ENCODE measurements around the gene SEZ6L.

SEZ6L gene

DNA sequence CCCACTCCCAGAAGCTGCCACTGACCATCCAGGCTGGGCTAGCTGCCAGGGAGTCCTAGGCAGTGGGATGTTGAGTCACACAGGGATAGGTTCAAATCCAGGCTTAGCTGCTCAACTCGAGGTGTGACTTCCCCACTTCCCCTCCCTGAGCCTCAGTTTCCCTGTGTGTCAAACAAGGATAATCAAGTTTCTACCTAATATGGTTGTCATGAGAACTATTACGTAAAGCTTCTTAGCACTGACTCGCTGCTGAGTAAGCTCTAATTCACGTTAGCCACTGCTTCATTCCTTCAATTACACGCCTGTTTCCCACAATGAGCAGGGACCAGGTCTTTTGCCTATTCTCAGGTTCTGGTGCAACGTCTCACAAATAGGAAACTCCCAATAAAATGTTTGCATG is 67.7 kb downstream of the SEZ6L start:
- H3K4me3 ChIP-seq (ENCODE audit: low read depth, low read length): no peak overlapping the region
- TF ChIP-seq, protein P1, sequence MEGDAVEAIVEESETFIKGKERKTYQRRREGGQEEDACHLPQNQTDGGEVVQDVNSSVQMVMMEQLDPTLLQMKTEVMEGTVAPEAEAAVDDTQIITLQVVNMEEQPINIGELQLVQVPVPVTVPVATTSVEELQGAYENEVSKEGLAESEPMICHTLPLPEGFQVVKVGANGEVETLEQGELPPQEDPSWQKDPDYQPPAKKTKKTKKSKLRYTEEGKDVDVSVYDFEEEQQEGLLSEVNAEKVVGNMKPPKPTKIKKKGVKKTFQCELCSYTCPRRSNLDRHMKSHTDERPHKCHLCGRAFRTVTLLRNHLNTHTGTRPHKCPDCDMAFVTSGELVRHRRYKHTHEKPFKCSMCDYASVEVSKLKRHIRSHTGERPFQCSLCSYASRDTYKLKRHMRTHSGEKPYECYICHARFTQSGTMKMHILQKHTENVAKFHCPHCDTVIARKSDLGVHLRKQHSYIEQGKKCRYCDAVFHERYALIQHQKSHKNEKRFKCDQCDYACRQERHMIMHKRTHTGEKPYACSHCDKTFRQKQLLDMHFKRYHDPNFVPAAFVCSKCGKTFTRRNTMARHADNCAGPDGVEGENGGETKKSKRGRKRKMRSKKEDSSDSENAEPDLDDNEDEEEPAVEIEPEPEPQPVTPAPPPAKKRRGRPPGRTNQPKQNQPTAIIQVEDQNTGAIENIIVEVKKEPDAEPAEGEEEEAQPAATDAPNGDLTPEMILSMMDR (IDR thresholded peaks at IDR 0.05; ENCODE audit: low read depth, low read length): no peak

DNA sequence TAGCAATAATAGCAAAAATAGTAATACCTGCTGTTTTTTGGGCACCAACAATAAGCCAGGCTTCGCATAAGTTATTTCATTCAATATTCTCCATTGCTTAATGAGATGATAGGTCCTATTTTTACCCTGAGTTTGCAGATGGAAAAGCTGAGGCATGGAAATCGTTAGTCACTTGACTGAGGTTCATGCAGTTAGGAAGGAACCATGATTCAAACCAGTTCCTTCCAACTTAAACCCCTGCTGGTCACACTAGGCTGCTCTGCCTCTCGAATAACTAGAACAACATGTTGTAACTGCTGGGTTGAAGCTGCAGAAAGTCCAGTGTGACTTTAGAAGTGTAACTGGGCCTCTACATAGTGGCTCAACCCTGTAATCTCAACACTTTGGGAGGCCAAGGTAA is 69.3 kb downstream of the SEZ6L start:
- H3K4me3 ChIP-seq (ENCODE audit: low read depth, low read length): no peak overlapping the region
- TF ChIP-seq, protein P1 (IDR thresholded peaks at IDR 0.05; ENCODE audit: low read depth, low read length): no peak

DNA sequence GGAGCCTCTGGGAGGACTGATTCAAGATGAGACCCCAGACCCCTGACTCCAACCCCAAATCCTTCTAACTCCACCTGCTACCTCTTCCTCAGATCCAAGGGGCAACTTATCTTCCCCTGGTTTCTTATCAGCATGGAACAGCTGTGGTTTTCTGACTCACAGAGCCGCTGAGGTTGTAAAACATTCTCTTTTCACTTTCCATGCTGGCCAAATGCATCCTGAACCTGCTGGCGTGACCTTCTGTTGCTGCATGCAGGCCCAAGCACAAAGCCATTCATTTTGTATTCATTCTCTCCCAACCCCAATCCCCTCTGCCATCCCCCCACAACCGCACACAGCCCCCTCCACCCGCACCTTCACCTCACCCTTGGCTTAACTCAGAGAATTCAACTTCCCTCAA is 70.3 kb downstream of the SEZ6L start:
- TF ChIP-seq, protein P1 (IDR thresholded peaks at IDR 0.05; ENCODE audit: low read depth, low read length): no peak
- H3K4me3 ChIP-seq (ENCODE audit: low read depth, low read length): no peak overlapping the region

DNA sequence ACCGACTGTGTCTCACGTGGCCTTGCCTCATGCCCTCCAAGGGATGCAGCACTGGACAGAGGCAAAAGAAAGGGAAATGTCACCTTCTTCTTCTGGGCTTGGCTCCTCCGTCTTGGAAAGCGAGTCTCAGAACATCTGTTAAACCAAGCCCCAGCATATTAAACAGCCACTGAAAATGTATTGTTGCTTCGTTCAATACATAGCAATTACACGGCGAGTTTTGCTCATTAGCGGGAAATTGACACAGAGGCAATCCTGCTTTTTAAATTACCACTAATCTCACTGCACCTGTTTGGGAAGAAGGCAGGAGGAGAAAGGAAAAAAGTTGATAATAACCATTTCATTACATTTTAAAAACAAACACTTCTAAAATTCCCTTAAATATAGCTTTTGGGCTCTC is 72.1 kb downstream of the SEZ6L start:
- no peak overlapping the region for H3K4me3 ChIP-seq (ENCODE audit: low read depth, low read length)
- TF ChIP-seq, protein P1 (IDR thresholded peaks at IDR 0.05; ENCODE audit: low read depth, low read length): no peak

DNA sequence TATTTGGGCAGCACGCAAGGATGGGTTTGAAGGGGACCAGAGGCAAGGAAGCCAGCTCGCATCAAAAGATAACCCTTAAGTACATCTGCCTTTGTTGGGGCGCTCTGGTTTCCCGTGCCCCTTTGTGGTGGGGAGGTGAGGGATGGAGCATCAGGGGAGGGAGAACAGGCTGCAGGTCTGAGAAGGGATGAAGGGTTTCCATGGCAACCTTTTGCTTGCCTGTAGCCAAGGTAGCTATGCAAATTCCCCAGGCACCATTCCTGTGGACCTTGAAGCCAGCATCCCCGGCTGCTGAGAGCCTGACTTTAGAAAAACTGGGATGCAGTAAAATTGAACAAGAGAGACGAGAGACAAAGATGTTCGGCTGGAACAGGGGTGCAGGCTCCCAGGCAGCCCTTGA is 75.7 kb downstream of the SEZ6L start:
- TF ChIP-seq, protein P1 (IDR thresholded peaks at IDR 0.05; ENCODE audit: low read depth, low read length): no peak
- no peak overlapping the region for H3K4me3 ChIP-seq (ENCODE audit: low read depth, low read length)

DNA sequence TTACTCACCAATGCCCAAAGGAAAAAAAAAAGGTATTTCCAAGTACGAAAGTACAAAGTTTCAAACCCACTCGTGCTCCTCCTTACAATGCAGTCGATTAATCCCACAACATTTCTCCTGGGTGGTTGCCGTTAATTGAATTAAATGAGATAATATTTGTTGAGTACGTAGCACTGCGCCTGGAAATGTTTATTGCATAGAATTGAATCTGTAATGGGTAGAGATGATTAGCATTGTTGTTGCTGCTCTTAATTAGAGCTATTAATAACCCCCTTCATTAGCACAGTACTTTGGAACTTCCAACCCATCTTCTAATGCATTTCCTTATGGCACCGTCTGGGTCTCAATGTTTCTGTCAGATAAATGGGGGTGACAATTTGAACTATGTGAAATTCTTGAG is 77.3 kb downstream of the SEZ6L start:
- no peak overlapping the region for H3K4me3 ChIP-seq (ENCODE audit: low read depth, low read length)
- TF ChIP-seq, protein P1 (IDR thresholded peaks at IDR 0.05; ENCODE audit: low read depth, low read length): no peak

DNA sequence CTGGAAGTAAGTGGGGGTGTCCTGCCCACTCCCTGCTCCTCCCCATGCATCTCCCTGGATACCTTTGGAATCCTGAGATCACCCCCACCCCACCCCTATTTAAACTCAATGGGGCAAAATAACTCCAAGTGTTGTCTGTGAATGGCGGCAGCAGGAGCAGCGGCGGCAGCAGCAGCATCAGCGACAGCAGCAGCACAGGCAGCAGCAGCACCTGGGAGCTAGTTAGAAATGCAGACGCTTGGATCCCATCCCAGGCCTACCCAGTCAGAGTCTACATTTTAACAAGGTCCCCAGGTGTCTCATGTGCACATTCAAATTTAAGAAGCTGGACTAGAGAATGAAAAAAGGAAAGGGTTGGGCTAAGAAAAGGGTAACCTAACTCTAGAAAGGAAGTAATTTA is 82.6 kb downstream of the SEZ6L start:
- TF ChIP-seq, protein P1 (IDR thresholded peaks at IDR 0.05; ENCODE audit: low read depth, low read length): no peak
- no peak overlapping the region for H3K4me3 ChIP-seq (ENCODE audit: low read depth, low read length)
